Stimulated activated CD4-positive, alpha-beta T cell treated with anti-CD3 and anti-CD28 coated beads, Interleukin-1b, Interleukin-23, amount 100 ng/mL, for 24 hours (primary cell): ENCODE data around the gene COL6A5.

ENCODE experiments used
- DNase-seq, 4 experiments: peaks; one replicate each; pipeline ENCODE4 v3.0.0-alpha.2; 2020; ENCODE audit warnings: low read depth in 4 of 4, low spot score in 1 of 4

The COL6A5 gene

GRCh38 chr3:130516645-130517512 lies 171.4 kb downstream of the COL6A5 start, which contains the start of gene COL6A6:
Gene COL6A6, plus strand, starts transcription at chr3:130517177. Its CDS starts 43,188 bp downstream, at chr3:130560365.
- DNase-seq: no peak

- no peak for DNase-seq
Measured at GRCh38 chr3:130517602-130518001, 172.1 kb downstream of the COL6A5 start.

- no peak for DNase-seq
Measured at GRCh38 chr3:130519754-130520153, 174.3 kb downstream of the COL6A5 start.

GRCh38 chr3:130522399-130522798 lies 176.9 kb downstream of the COL6A5 start:
- DNase-seq: no peak

- DNase-seq: no peak
Measured at GRCh38 chr3:130527426-130527825, 182.0 kb downstream of the COL6A5 start.

- no peak for DNase-seq
Measured at GRCh38 chr3:130528120-130528519, 182.6 kb downstream of the COL6A5 start.

- DNase-seq: no peak
Measured at GRCh38 chr3:130529486-130530215, 184.2 kb downstream of the COL6A5 start.

- no peak for DNase-seq
Measured at GRCh38 chr3:130533247-130533646, 187.8 kb downstream of the COL6A5 start.
